GM12878 (cell line): ENCODE results near the gene POU4F3. TPM values are rescaled to one million over a fixed set of nuclear protein-coding genes. Genes with fewer than 3 reads are reported as not detected.

Experiments
- ATAC-seq: fragments of 200-7000 bp; cut with Tn5 transposase; 3 replicates; pipeline ENCODE4 v1.9.1; 2020; ENCODE audit warnings: mild to moderate bottlenecking, moderate library complexity
- BruUV-seq: library from RNA; stranded (reverse); fragments of 400-500 nt; replicated peaks from 2 replicates; lab custom pipeline; 2021; lab: Mats Ljungman, UMichigan
- CTCF ChIA-PET: fragments of 300-600 bp; sonication (Branson Sonifier 250); formaldehyde crosslinking; extraction: SDS; loops from one replicate; lab custom pipeline; 2021; ENCODE audit warnings: inconsistent platforms; lab: Yijun Ruan, JAX
- POLR2A ChIA-PET: fragments of 350-600 bp; formaldehyde crosslinking; extraction: SDS; loops from one replicate; lab custom pipeline; 2021; ENCODE audit warnings: inconsistent platforms; lab: Charles Lee
- RAD21 ChIA-PET: fragments of 300-600 bp; sonication (Branson Sonifier 250); formaldehyde crosslinking; loops from one replicate; lab custom pipeline; 2023; ENCODE audit warnings: antibody characterized with exemption; ENCODE audit not compliant: unreplicated experiment; lab: Charles Lee
- SMC1A ChIA-PET: fragments of 300-600 bp; sonication (Branson Sonifier 250); formaldehyde crosslinking; loops from one replicate; lab custom pipeline; 2023; ENCODE audit not compliant: unreplicated experiment, uncharacterized antibody; lab: Charles Lee
- DNase-seq: peaks from one replicate; pipeline ENCODE4 v3.0.0-alpha.2; 2011; ENCODE audit warnings: low read depth, low spot score
- FAIRE-seq: peaks from 3 replicates; lab custom pipeline; 2011; peaks lifted over from hg19 to GRCh38; lab: Jason Lieb, UNC
- H2AFZ ChIP-seq: 2 replicates; pipeline ENCODE4 v1.6.0; 2011; ENCODE audit warnings: low read depth, low read length, control low read depth; ENCODE audit not compliant: control insufficient read depth
- H3K27ac ChIP-seq: 2 replicates; pipeline ENCODE4 v1.5.1; 2011; ENCODE audit warnings: control low read depth; ENCODE audit not compliant: control insufficient read depth, insufficient read depth
- H3K27me3 ChIP-seq, 2 experiments: replicated peaks in 1 of 2; 2 replicates each; pipeline versions ENCODE4 v1.6.0 to v1.6.1; 2011; ENCODE audit warnings: low read length in 1 of 2; ENCODE audit not compliant: control insufficient read depth in 2 of 2, insufficient read depth in 2 of 2
- H3K36me3 ChIP-seq, 2 experiments: 2 replicates each; pipeline ENCODE4 v1.5.1; 2011; ENCODE audit warnings: low read length in 1 of 2; ENCODE audit not compliant: control insufficient read depth in 2 of 2, insufficient read depth in 2 of 2
- H3K4me1 ChIP-seq: 2 replicates; pipeline ENCODE4 v1.6.1; 2011; ENCODE audit warnings: mild to moderate bottlenecking, low read length, moderate library complexity, mixed read lengths; ENCODE audit not compliant: control insufficient read depth, insufficient read depth
- H3K4me2 ChIP-seq: 2 replicates; pipeline ENCODE4 v1.6.0; 2011; ENCODE audit warnings: control low read depth; ENCODE audit not compliant: control insufficient read depth, insufficient read depth
- H3K4me3 ChIP-seq: fragments of 200-600 bp; sonication (generic); 2 replicates; pipeline ENCODE4 v1.5.1; 2016
- H3K79me2 ChIP-seq: 2 replicates; pipeline ENCODE4 v1.6.0; 2011; ENCODE audit warnings: low read length; ENCODE audit not compliant: control insufficient read depth, insufficient read depth
- H3K9ac ChIP-seq: 2 replicates; pipeline ENCODE4 v1.8.0; 2011; ENCODE audit warnings: low read length, control low read depth, mixed read lengths; ENCODE audit not compliant: control insufficient read depth, insufficient read depth
- H3K9me3 ChIP-seq: replicated peaks from 3 replicates; pipeline ENCODE4 v1.5.1; 2011; ENCODE audit warnings: mild to moderate bottlenecking, low read length; ENCODE audit not compliant: control insufficient read depth, insufficient read depth
- H4K20me1 ChIP-seq: 2 replicates; pipeline ENCODE4 v1.6.0; 2011; ENCODE audit not compliant: control insufficient read depth, insufficient read depth
- ATF2 ChIP-seq: IDR thresholded peaks from 2 replicates; pipeline ENCODE4 v1.6.1; 2012; ENCODE audit warnings: low read length, inconsistent platforms
- MAX ChIP-seq: IDR thresholded peaks from 2 replicates; pipeline ENCODE4 v1.6.1; 2012; ENCODE audit warnings: low read depth, low read length, improper control_type of control experiment
- STAT3 ChIP-seq: IDR thresholded peaks from 2 replicates; pipeline ENCODE4 v1.6.1; 2011; ENCODE audit warnings: low read depth, low read length, improper control_type of control experiment
- SUPT20H ChIP-seq: IDR thresholded peaks from 2 replicates; pipeline ENCODE4 v1.6.1; 2011; ENCODE audit warnings: low read depth, mild to moderate bottlenecking, low read length, moderate library complexity, borderline replicate concordance; ENCODE audit not compliant: control insufficient read depth
- WGBS: methylation state at CpG from one replicate; pipeline ENCODE4 v1.1.6; 2016; ENCODE audit warnings: low lambda C conversion rate; ENCODE audit not compliant: insufficient replicate concordance, insufficient coverage; ENCODE audit errors: missing lambda C conversion rate; 5-methylcytosine and 5-hydroxymethylcytosine counted together
- in situ Hi-C: fragments of 300-500 bp; cut with MboI; formaldehyde crosslinking; loops from 9 replicates; pipeline ENCODE4 v1.14.3; 2018; ENCODE audit warnings: mixed read lengths
- intact Hi-C: fragments of 100-400 bp; cut with micrococcal nuclease; formaldehyde crosslinking; loops from one replicate; pipeline ENCODE4 v1.14.2; 2022; ENCODE audit not compliant: unreplicated experiment
- polyA plus RNA-seq, 11 experiments: library from polyadenylated mRNA; depleted of rRNA in 4 of 11; unstranded in 6 of 11; stranded (reverse) in 5 of 11; fragments of >200 nt; fragmentation: Nextera tagmentation in 4 of 11; fragmentation: Illumina TruSeq in 1 of 11; extraction: Ambion mirVana in 4 of 11; extraction: Trizol in 1 of 11; gene quantifications; 1 replicate in 1 of 11; 2 replicates in 10 of 11; pipeline versions ENCODE4 v1.2.1 to v1.2.3, GENCODE V29; 2011 to 2016; ENCODE audit warnings: inconsistent platforms in 2 of 11, missing spikeins in 2 of 11, low read depth in 1 of 11
- total RNA-seq, 4 experiments: library from RNA; depleted of rRNA in 3 of 4; stranded (reverse); fragments of >200 nt in 3 of 4; fragmentation: Illumina TruSeq in 1 of 4; extraction: Trizol in 1 of 4; gene quantifications; 2 replicates each; pipeline versions ENCODE4 v1.2.1 to v1.2.3, GENCODE V29; 2013 to 2021

The POU4F3 gene
- total and polyA plus RNA-seq, 10 of the 15 experiments (the other 5 are each of a cell fraction or from before 2014, with no cell fraction given), result 0.03 to 0.19 (median 0.08) TPM; not detected in 5

GRCh38 chr5:146290318-146290717, 48.3 kb upstream of the POU4F3 start:
- DNase-seq (no peak), FAIRE-seq (no peak), ATAC-seq (no peak)
- no peaks in the 10 kb centered on the region for H3K9me3 ChIP-seq
- H3K27ac ChIP-seq, result no peak overlapping the region
- ChIA-PET CTCF (interaction anchor here (0.6 to 2.7 kb wide), 7 partner anchors 11 to 156 kb away, joined by 3 to 10 read pairs (median 3); no protein-coding TSS in a partner anchor), POLR2A (no interaction called here), RAD21 (interaction anchor here (1.1 kb wide), 1 partner anchor 134 kb away, joined by 4 read pairs; no protein-coding TSS in a partner anchor), SMC1A (interaction anchor here (0.8 to 0.9 kb wide), 2 partner anchors 12 to 160 kb away, joined by 3 read pairs; no protein-coding TSS in a partner anchor)
- in situ Hi-C loops (loop anchor here (25.0 kb wide), 1 partner anchor 147 kb away; the partner anchor contains the start of gene TCERG1), intact Hi-C loops (no loop called here)
- TF ChIP-seq STAT3, result no peak
- no peak for TF ChIP-seq ATF2
- no peak for TF ChIP-seq SUPT20H
- no peak for TF ChIP-seq MAX
- H3K4me2 ChIP-seq, result no peak overlapping the region
- no peak overlapping the region for H3K9ac ChIP-seq
- no peaks in the 10 kb centered on the region for H4K20me1 ChIP-seq
- H3K4me3 ChIP-seq, result no peak overlapping the region
- H3K27me3 ChIP-seq, result no peaks in the 10 kb centered on the region
- 100% methylated on average over 2 of the region's 2 CpGs for WGBS
- H3K36me3 ChIP-seq, result peaks cover 0 to 4% of the 10 kb centered on the region in 2 experiments; a peak in 1 of 4 replicates
- H3K4me1 ChIP-seq, result no peaks in the 10 kb centered on the region
- no TSS peak for BruUV-seq
- H3K79me2 ChIP-seq, result no peaks in the 10 kb centered on the region
- H2AFZ ChIP-seq, result no peak overlapping the region
